C4-2B (cell line): ENCODE measurements around the gene DFFA.
A peak's percentile ranks its signal among the peaks of the same experiment; 100 is the strongest.
"Not testable (repeated sequence)": the region's sequence is repeated elsewhere in the genome, so short reads cannot be mapped to it uniquely, and the experiment has no call there.

Experiments used
- H3K27ac ChIP-seq: fragments of 450-650 bp; 2 replicates; pipeline ENCODE4 v1.5.1; 2017
- ZFX ChIP-seq: fragments of 450-650 bp; IDR thresholded peaks from 2 replicates; pipeline ENCODE4 v1.6.1; 2017
- TF ChIP-seq, protein P1 (sequence below): fragments of 450-650 bp; conservative IDR thresholded peaks from 2 replicates; pipeline ENCODE4 v1.5.1; 2017; ENCODE audit warnings: mild to moderate bottlenecking

DFFA gene

DNA sequence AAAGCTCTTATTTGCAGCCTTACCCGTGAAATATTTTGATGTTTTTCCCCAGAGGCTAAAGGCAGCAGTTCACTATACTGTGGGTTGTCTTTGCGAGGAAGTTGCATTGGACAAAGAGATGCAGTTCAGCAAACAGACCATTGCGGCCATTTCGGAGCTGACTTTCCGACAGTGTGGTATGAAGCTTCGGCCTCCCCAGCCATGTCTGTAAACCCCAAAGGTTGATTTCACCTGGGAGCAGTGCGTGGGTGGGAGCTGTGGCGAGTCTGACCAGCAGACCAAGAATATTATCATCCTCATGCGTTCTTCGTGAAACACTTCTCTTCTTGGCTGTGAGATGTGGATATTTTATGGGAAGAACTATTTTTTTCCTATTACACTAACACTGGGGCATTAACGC, 38.5 kb downstream of the DFFA start:
- H3K27ac ChIP-seq: no peak overlapping the region

GRCh38 chr1:10432910-10433700, 39.2 kb downstream of the DFFA start:
- H3K27ac ChIP-seq: no peak overlapping the region
- TF ChIP-seq, protein P1, sequence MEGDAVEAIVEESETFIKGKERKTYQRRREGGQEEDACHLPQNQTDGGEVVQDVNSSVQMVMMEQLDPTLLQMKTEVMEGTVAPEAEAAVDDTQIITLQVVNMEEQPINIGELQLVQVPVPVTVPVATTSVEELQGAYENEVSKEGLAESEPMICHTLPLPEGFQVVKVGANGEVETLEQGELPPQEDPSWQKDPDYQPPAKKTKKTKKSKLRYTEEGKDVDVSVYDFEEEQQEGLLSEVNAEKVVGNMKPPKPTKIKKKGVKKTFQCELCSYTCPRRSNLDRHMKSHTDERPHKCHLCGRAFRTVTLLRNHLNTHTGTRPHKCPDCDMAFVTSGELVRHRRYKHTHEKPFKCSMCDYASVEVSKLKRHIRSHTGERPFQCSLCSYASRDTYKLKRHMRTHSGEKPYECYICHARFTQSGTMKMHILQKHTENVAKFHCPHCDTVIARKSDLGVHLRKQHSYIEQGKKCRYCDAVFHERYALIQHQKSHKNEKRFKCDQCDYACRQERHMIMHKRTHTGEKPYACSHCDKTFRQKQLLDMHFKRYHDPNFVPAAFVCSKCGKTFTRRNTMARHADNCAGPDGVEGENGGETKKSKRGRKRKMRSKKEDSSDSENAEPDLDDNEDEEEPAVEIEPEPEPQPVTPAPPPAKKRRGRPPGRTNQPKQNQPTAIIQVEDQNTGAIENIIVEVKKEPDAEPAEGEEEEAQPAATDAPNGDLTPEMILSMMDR: no peak
- no peak for TF ChIP-seq ZFX

More for the DNA sequence above, 38.5 kb downstream of the DFFA start:
- TF ChIP-seq, protein P1: no peak
- no peak for TF ChIP-seq ZFX

DNA sequence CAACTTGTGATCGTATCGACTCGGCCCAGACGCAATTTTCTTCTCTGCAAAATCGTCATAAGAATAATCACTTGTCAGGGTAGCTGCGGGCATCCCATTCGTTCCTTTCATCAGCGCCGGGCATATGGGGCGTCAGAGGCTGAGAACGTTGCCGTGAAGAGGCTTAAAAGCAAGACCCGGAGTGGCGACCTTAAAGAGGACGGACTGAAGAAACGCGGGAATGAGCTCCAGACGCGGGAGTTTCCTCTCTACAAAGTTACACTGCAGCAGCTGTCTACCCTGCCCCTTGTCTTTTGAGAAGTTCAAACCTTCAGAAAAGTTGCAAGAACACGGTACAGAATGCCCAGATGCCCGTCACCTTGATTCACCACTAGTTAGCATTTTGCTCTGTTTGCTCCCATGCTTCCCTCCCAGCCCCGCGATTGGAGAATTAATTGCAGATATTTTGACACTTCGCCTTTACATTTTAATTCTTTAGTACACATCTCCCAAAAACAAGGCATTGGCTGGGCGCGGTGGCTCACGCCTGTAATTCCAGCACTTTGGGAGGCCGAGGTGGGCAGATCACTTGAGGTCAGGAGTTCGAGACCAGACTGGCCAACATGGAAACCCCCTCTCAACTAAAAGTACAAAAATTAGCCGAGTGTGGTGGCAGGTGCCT, 41.1 kb downstream of the DFFA start:
- TF ChIP-seq, protein P1: no peak
- TF ChIP-seq ZFX: no peak
- H3K27ac ChIP-seq: peak overlapping the region; percentile 84

DNA sequence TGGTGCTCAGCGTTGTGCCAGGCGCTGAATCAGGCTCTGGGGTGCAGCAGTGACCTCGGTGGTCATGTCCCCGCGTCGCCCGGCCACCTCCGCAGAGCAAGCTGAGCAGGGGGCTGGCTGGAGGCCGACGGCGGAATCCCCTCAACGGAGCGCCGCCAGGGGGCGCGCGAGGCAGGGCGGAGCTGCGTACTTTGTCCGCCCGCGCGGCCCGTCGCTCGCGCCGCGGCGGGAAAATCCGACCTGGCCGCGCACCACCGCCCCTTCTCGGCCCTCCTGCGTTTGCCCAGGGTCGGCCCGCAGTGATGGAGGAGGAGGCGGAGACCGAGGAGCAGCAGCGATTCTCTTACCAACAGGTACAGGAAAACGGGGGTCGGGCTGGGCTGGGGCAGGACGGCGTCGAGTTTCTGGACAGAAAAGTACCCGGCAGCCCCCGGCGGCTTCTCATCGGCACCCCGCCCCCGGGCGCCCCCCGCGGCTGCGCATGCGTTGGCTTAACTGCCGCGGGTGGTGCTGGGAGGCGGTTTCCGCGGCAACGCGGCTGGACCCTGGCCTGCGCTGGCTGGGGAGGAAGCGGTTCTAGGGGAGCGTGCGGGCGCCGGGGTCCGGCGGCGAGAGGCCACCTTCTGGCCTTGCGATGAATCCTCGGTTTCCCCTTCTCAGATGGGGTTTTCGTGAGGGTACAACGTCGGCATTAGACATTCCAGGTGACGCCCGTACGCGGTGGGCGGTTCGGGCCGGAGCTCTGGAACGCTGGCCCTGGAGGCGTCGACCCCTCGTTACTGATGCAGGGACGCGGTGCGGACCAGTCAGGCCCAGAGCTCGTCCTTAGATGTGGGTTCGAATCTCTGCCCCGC, 41.9 kb downstream of the DFFA start, which contains the start of gene CENPS:
TSS of gene CENPS (plus strand) at position 218 of the 854 bp plus-strand sequence. CDS start at position 303, 85 bp downstream.
- H3K27ac ChIP-seq: peak within 1 kb of the TSS; percentile 84
- TF ChIP-seq, protein P1: peak; percentile 99
- TF ChIP-seq ZFX: peak; percentile 62; the same call in 1 of the 2 replicates

DNA sequence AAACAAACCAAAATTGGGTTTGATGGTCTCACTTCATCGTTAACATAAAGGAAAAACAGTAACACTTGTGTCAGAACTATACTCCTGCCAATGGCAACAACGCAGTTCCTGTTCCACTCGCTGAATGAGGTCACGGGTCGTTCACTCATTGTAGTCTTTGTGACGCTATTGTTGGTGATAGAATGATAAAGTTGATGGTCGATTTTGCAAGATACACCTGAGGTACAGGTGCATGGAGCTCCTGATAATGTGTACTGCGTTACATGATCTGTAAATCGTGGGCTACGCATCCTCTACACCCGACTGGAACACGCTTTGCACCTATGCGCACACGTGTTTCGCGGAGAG, 42.5 kb downstream of the DFFA start:
- no peak for TF ChIP-seq ZFX
- TF ChIP-seq, protein P1: no peak
- peak overlapping the region; percentile 84 for H3K27ac ChIP-seq

- TF ChIP-seq, protein P1: no peak
- TF ChIP-seq ZFX: no peak
- no peak overlapping the region for H3K27ac ChIP-seq
Measured at GRCh38 chr1:10428984-10429383, 43.3 kb downstream of the DFFA start.

GRCh38 chr1:10426535-10426848, 45.8 kb downstream of the DFFA start:
- H3K27ac ChIP-seq: not testable (repeated sequence)

DNA sequence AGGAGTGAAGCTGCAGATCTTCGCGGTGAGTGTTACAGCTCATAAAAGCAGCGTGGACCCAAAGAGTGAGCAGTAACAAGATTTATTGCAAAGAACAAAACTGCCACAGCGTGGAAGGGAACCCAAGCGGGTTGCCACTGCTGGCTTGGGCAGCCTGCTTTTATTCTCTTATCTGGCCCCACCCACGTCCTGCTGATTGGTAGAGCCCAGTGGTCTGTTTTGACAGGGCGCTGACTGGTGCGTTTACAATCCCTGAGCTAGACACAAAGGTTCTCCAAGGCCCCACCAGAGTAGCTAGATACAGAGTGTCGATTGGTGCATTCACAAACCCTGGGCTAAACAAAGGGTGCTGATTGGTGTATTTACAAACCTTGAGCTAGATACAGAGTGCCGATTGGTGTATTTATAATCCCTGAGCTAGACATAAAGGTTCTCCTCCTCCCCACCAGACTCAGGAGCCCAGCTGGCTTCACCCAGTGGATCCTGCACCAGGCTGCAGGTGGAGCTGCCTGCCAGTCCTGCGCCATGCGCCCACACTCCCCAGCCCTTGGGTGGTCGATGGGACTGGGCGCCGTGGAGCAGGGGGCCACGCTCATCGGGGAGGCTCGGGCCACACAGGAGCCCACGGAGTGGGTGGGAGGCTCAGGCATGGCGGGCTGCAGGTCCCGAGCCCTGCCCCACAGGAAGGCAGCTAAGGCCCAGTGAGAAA, 46.3 kb downstream of the DFFA start:
- not testable (repeated sequence) for H3K27ac ChIP-seq
